IPS-18c (cell line): Measurements from ENCODE around the gene LAMC3.

ENCODE experiments used
- H3K4me3 ChIP-seq: 2 replicates; pipeline ENCODE4 v1.7.0; 2013; ENCODE audit warnings: low read depth, mild to moderate bottlenecking, low read length, moderate library complexity; ENCODE audit not compliant: insufficient read depth
- H3K9me3 ChIP-seq: one replicate; pipeline ENCODE4 v1.6.1; 2013; ENCODE audit warnings: mild to moderate bottlenecking, low read length, moderate library complexity; ENCODE audit not compliant: control insufficient read depth, insufficient read depth

The LAMC3 gene

GRCh38 chr9:130974697-130975096 lies 34.3 kb upstream of the LAMC3 start:
- H3K9me3 ChIP-seq = no peaks in the 10 kb centered on the region
- H3K4me3 ChIP-seq = no peak overlapping the region

GRCh38 chr9:130975156-130975555 lies 33.8 kb upstream of the LAMC3 start:
- no peak overlapping the region for H3K4me3 ChIP-seq
- no peaks in the 10 kb centered on the region for H3K9me3 ChIP-seq

- H3K4me3 ChIP-seq = no peak overlapping the region
- no peaks in the 10 kb centered on the region for H3K9me3 ChIP-seq
Observed at GRCh38 chr9:130975932-130976841, 32.8 kb upstream of the LAMC3 start.

DNA sequence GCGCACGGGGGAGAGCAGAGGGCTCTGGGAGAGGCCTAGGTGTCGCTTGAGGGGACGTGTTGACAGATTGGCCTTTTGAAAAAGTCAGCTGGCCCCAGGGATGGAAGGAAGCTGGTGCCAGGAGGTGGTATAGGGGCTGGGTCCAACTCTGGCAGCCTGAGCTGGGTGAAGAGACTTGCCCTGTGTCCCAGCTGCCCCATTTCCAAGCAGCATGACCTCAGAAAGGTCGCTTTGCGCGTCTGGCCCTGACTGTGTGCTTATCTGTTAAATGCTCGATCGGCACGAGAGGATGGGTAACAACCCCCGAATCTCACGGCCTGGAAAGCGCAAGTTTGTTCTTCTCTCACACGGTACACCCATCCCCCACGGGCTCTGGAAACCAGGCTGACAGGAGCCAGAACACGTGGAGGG lies 31.2 kb upstream of the LAMC3 start:
- H3K9me3 ChIP-seq = no peaks in the 10 kb centered on the region
- no peak overlapping the region for H3K4me3 ChIP-seq

DNA sequence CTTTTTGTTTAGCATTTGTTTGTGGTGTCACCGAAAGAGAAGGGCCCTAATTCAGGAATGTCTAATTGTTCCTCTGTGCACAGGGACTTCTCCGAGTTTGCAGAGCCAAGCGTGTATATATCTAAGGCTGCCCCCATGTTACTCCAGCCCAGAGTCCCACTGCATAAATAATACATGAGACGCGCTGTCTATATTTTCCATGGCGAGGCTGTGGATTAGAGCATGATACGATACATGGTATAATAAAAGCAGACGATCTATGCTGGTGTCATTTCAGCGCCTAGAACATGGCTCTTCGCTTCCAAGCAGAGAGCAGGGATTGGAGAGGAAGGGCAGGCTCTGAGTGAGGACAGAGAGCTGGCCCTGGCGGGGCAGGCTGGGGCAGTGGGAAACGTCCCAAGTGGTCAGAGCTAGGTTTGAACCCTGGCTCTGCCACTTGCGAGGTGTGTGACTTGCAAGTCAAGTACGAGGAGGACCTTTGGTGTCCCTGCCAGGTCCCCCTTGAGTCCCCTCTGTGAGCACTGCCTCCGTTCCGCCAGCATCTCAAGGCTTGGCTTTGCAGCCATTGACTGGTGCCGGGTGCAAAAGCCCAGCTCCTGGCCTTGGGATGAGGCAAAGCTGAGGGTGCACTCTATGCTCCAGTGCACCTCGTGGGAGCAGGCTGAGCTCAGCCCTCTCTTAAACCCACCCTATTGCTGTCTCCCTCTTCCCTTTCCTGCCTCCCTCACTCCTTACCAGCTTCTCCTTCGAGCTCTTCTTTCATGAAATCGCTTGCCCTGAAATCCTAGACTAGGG lies 29.2 kb upstream of the LAMC3 start:
- Histone ChIP-seq H3K9me3 (no peaks in the 10 kb centered on the region), H3K4me3 (no peak overlapping the region)

DNA sequence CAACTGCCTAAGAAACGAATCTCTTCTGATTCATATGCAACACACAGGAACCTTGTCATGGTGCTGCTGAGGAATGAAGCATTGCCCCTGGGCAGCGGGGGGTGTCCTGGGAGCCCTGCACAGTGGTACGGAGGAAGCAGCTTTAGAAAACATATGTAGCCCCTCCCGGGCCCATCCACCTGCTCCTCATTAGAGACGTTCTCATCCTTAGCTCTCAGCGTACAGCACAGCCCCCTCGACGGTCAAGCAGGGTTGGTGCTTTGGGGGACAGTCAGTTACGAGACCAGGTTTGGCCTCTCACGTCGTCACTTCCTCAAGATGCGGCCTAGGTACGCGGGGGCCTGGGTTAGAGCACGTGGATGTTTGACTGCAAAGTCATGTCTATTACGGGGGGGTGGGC lies 28.4 kb upstream of the LAMC3 start:
- Histone ChIP-seq H3K9me3 (no peaks in the 10 kb centered on the region), H3K4me3 (no peak overlapping the region)

GRCh38 chr9:130981002-130981755 lies 27.8 kb upstream of the LAMC3 start:
- no peak overlapping the region; the same call in 1 of the 2 replicates for H3K4me3 ChIP-seq
- no peaks in the 10 kb centered on the region for H3K9me3 ChIP-seq

- Histone ChIP-seq H3K9me3 (no peaks in the 10 kb centered on the region), H3K4me3 (no peak overlapping the region)
Observed at GRCh38 chr9:130981756-130982137, 27.2 kb upstream of the LAMC3 start.

GRCh38 chr9:130982636-130983358 lies 26.2 kb upstream of the LAMC3 start:
- Histone ChIP-seq H3K9me3 (no peaks in the 10 kb centered on the region), H3K4me3 (no peak overlapping the region)

DNA sequence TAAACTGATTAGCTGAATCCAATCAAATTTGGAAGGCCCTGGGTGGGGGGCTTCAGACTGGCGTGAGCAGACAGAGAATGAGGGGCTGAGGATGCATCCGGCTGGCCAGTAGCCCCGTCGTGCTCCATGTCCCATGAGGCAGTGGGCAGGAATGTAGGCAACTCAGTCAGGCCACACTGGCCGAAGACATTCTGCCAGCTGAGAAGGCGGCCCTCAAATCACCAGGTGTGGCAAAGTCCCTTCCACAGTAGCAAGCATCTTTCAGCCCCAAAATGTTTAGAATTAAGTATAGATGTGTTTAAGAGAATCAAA lies 25.7 kb upstream of the LAMC3 start:
- no peak overlapping the region for H3K4me3 ChIP-seq
- H3K9me3 ChIP-seq = no peaks in the 10 kb centered on the region

- Histone ChIP-seq H3K4me3 (no peak overlapping the region), H3K9me3 (no peaks in the 10 kb centered on the region)
Observed at GRCh38 chr9:130983970-130984369, 25.0 kb upstream of the LAMC3 start.

- no peaks in the 10 kb centered on the region for H3K9me3 ChIP-seq
- no peak overlapping the region for H3K4me3 ChIP-seq
Observed at GRCh38 chr9:130984521-130984920, 24.5 kb upstream of the LAMC3 start.

- no peak overlapping the region for H3K4me3 ChIP-seq
- H3K9me3 ChIP-seq = no peaks in the 10 kb centered on the region
Observed at GRCh38 chr9:130985029-130985428, 23.9 kb upstream of the LAMC3 start.

DNA sequence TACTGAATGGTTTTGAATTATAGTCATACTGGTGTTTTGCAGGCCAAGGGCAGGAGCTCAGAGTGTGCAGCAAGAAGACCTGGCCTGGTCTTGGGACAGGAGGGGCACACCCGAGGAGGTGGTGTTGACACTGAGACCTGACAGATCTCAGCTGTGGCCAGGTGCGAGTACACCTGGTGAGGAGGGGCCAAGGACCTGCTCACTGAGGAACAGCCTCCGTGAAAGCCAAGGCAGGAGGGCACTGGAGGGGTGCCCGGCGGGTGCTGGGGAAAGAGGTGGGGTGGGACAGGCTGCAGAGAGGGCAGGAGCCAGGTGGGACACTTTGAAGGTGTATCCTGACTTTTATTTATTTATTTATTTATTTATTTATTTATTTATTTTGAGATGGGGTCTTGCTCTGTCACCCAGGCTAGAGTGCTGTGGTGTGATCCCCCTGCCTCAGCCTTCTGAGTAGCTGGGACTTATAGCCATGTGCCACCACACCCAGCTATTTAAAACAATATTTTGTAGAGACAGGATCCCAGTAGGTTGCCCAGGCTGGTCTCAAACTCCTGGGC lies 23.3 kb upstream of the LAMC3 start:
- H3K4me3 ChIP-seq = no peak overlapping the region
- no peaks in the 10 kb centered on the region for H3K9me3 ChIP-seq

GRCh38 chr9:130986356-130986965 lies 22.5 kb upstream of the LAMC3 start:
- Histone ChIP-seq H3K4me3 (no peak overlapping the region), H3K9me3 (no peaks in the 10 kb centered on the region)

DNA sequence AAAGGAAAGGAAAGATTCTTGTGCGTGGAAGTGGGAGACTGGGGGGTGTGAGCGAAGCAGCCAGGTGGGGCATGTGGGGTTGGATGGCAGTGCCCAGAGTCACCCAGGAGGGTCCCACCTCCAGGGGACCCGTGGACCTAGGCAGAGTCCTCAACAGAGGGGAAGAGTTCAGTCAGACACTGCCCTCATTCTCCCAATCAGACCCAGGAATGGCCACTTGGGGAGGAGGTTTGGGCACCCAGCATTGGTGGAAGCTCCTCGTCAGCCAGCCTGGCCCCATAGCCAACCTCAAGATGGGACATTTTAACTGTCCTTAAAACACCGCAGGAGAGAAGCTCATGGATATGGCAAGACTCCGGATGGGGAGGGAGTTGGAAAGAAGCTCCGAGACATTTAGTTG lies 21.9 kb upstream of the LAMC3 start:
- no peak overlapping the region for H3K4me3 ChIP-seq
- no peaks in the 10 kb centered on the region for H3K9me3 ChIP-seq
